SKM-1 (cell line): Measurements from ENCODE around the gene CHMP4B.

Experiments used
- DNase-seq: peaks from one replicate; lab custom pipeline; 2025; ENCODE audit not compliant: unreplicated experiment; lab: John Stamatoyannopoulos, UW

Gene CHMP4B

GRCh38 chr20:33859751-33860150, 48.6 kb downstream of the CHMP4B start:
- no peak for DNase-seq

GRCh38 chr20:33861458-33861857, 50.3 kb downstream of the CHMP4B start:
- DNase-seq = no peak

- DNase-seq = no peak
Observed at GRCh38 chr20:33862709-33863403, 51.7 kb downstream of the CHMP4B start.

GRCh38 chr20:33863440-33864323, 52.5 kb downstream of the CHMP4B start:
- no peak for DNase-seq

GRCh38 chr20:33864324-33864963, 53.3 kb downstream of the CHMP4B start:
- no peak for DNase-seq

GRCh38 chr20:33865761-33866370, 54.7 kb downstream of the CHMP4B start:
- DNase-seq = no peak

- DNase-seq = no peak
Observed at GRCh38 chr20:33866398-33867100, 55.4 kb downstream of the CHMP4B start.

- no peak for DNase-seq
Observed at GRCh38 chr20:33868042-33868441, 56.9 kb downstream of the CHMP4B start.

GRCh38 chr20:33868595-33868994, 57.4 kb downstream of the CHMP4B start:
- DNase-seq = no peak

- DNase-seq = no peak
Observed at GRCh38 chr20:33869283-33869682, 58.1 kb downstream of the CHMP4B start.

GRCh38 chr20:33871362-33871761, 60.2 kb downstream of the CHMP4B start:
- DNase-seq = no peak

GRCh38 chr20:33874129-33874528, 63.0 kb downstream of the CHMP4B start:
- no peak for DNase-seq

GRCh38 chr20:33875055-33875454, 63.9 kb downstream of the CHMP4B start:
- DNase-seq = no peak

GRCh38 chr20:33875534-33876026, 64.4 kb downstream of the CHMP4B start:
- DNase-seq = no peak

GRCh38 chr20:33878583-33878982, 67.4 kb downstream of the CHMP4B start:
- no peak for DNase-seq

GRCh38 chr20:33880396-33880795, 69.2 kb downstream of the CHMP4B start:
- no peak for DNase-seq

- DNase-seq = no peak
Observed at GRCh38 chr20:33881989-33882388, 70.8 kb downstream of the CHMP4B start.

- DNase-seq = no peak
Observed at GRCh38 chr20:33882481-33882880, 71.3 kb downstream of the CHMP4B start.

- no peak for DNase-seq
Observed at GRCh38 chr20:33883164-33883563, 72.0 kb downstream of the CHMP4B start.

- DNase-seq = no peak
Observed at GRCh38 chr20:33884633-33885032, 73.5 kb downstream of the CHMP4B start.

- DNase-seq = no peak
Observed at GRCh38 chr20:33889312-33889711, 78.2 kb downstream of the CHMP4B start.
